GM19324 (cell line): Measurements from ENCODE around the gene CEP57L1.
"Not testable (repeated sequence)": the region's sequence is repeated elsewhere in the genome, so short reads cannot be mapped to it uniquely, and the experiment has no call there.

ENCODE experiments used
- ATAC-seq: cut with Tn5 transposase; IDR thresholded peaks from one replicate; pipeline ENCODE4 v1.9.1; 2021; ENCODE audit warnings: mild to moderate bottlenecking, moderate library complexity; ENCODE audit not compliant: unreplicated experiment, low FRiP score

The CEP57L1 gene

DNA sequence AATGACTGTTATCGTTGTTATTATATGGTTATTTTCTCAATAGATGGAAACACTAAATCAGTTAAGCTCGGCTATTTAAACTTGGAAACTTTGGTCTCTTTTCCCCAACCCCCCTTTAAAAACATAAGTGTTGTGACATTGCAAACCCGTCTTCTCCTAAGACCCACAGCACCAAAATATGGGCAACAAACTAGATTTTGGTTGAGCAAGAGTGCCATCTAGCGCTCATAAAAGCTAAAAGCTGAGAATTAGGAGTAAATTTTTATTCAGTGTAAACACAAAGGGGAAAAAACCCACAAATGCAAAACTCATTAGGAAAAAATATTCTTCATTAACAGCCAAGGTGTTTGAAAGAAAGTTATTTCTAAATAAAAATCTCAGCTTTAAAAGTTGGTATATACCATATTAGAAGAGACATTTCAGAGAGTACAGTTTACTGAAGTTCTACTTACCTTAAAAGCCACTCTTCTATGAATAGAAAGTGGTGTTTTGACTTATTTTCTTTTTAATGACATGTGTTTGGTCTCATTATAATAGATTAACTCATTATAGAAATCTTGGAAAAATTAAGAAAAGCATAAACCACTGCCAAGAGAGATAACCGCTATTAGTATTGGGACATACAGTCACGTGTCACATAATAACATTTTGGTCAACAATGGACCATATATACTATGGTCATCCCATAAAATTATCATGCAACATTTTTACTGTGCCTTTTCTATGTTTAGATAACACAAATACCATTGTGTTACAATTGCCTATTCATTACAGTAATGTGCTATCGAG, 21.8 kb upstream of the CEP57L1 start:
- no peak for ATAC-seq

DNA sequence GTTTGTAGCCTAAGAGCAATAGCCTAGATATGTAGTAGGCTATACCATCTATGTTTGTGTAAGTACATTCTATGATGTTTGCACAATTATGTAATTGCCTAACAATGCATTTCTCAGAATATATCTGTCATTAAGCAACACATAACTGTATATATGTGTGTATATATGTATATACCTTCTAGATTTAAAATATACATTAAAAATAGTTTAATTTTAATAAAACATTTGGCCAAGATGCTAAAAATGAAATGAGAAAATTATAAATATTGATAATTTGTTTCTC, 21.2 kb upstream of the CEP57L1 start:
- ATAC-seq: no peak

DNA sequence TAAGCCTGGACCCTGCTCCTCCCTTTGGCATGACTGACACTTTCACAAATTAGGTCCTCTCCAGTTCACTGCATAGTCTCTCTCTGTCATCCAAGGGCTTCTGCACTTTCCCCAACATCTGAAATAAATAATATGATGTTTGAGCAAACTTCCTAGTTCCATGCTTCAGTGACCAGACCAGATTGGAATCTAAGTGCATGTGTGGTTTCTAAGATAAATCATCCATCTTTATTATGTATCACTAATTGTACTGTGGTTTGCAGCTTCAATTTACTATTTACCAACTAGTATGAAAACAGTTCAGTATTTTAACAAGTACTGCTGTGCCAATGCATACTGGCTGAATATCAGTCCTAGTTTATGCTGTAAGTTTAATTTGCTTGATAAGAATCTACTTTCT, 19.4 kb upstream of the CEP57L1 start:
- no peak for ATAC-seq

GRCh38 chr6:109076377-109076776, 18.9 kb upstream of the CEP57L1 start:
- ATAC-seq: no peak

- ATAC-seq: no peak
These were observed 15.3 kb upstream of the CEP57L1 start for GRCh38 chr6:109079981-109080380.

DNA sequence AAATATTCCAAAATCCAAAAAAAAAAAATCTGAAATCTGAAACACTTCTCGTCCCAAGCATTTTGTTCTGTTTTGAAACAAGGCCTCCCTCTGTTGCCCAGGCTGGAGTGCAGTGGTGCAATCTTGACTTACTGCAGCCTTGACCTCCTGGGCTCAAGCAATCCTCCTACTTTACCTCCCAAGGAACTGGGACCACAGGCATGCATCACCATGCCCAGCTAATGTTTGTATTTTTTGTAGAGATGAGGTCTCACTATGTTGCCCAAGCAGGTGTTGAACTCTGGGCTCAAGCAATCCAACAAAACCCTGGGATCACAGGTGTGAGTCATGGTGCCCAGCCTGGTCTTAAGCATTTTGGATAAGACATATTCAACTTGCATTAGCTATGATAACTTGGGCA, 14.3 kb upstream of the CEP57L1 start:
- ATAC-seq: no peak

DNA sequence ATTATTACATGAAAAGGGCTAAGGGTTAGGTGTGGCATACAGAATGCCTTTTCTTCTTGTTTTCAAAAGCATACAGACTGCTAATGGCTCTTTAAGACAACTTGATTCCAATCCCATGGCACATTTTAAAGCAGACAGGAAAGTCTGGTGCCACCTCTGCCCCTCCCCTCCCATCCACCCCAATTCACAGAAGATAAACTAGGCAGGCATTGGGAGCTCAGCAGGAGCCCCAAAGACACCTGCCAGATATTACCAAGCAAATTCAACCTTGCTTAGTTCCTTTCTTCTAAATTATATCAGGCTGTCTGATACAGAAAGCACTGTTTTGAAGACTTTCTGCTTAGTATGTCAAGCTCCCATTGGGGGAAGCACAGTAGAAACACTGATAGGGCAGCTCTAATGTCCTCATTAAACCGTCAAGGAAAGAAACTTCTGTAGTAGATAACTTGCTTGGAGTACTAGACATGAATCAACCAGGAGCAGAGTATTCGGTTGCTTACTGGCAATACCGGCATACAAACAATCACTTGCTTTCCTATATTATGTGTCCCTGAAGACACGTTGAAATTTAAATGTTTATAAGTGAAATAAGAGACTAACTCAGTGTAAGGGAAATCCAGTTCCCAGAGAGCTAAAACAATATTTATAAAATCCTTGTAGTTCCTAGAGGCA, 13.7 kb upstream of the CEP57L1 start:
- ATAC-seq: no peak

GRCh38 chr6:109082188-109082577, 13.1 kb upstream of the CEP57L1 start:
- ATAC-seq: no peak

DNA sequence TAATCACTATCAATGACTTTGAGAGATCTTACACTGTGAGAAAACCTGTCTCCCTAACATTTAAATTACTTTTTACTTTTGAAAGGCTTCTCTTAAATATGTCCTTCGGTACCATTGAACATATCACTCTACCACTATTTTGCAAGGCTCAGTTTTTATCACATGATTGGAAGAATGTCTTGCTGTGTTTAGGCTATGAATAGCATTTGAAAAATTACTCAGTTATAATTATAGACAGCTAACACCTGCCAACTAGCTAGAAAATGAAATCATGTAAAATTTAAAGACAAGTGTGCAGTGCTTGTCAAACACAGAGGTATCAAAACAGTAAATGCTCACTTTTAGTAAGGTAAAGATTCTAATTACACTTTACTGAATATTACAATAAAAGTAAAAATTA, 11.7 kb upstream of the CEP57L1 start:
- ATAC-seq: no peak

DNA sequence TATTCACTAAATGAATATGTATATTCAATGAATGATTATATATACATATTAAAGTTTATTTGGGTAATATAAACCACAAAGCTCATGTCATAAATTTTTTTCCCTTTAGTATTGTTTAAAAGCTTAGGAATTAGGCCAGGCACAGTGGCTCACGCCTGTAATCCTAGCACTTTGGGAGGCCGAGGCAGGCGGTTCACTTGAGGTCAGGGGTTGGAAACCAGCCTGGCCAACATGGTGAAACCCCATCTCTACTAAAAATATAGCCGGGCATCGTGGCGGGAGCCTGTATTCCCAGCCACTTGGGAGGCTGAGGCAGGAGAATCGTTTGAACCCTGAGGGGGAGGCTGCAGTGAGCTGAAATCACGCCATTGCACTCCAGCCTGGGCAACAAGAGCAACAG, 11.2 kb upstream of the CEP57L1 start:
- ATAC-seq: not testable (repeated sequence)

DNA sequence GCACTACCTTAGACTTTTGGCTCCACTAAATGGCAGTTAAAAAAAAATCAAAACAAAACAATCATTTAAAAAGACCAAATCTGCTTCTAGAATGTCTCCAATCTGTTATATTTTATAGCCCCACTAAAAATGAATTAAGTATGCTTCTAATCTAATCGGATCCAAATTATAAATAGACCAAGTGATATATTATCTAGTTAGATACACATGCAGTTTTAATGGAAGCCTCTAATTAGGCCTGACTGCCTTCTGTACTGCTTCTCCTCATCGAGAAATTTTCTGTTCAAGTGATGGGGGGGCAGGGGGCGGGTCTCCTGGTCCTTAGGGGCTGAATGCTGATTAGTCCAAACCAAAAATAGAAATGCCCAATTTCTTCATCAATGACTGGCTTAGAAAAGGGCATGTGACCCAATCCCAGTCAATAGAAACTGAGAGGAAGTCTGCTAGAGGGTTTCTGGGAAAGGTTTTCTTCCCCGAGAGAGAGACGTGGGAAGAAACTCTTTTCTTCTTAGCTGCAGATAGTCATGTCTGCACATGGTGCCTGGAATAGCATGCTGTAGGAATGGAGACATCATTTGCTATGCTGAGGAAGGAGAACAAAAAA, 7.5 kb upstream of the CEP57L1 start:
- no peak for ATAC-seq

DNA sequence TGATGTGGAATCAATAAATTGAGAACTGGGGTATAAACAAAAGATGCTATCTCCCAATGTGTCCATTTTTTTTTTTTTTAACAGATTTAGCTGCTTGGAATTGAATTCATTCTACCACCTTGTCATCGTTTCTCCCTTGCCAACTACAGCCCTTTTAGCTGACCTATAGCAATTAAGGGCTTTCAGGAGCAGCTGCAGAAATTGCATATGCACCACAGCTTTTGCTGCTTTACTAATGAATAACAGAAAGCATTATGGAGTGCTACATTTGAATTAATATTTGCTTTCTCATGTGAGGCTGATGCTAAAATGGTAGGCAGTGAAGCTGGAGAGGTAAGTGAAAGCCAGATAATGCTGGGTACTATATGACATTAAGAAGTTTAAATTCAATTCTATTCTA, 6.3 kb upstream of the CEP57L1 start:
- no peak for ATAC-seq

DNA sequence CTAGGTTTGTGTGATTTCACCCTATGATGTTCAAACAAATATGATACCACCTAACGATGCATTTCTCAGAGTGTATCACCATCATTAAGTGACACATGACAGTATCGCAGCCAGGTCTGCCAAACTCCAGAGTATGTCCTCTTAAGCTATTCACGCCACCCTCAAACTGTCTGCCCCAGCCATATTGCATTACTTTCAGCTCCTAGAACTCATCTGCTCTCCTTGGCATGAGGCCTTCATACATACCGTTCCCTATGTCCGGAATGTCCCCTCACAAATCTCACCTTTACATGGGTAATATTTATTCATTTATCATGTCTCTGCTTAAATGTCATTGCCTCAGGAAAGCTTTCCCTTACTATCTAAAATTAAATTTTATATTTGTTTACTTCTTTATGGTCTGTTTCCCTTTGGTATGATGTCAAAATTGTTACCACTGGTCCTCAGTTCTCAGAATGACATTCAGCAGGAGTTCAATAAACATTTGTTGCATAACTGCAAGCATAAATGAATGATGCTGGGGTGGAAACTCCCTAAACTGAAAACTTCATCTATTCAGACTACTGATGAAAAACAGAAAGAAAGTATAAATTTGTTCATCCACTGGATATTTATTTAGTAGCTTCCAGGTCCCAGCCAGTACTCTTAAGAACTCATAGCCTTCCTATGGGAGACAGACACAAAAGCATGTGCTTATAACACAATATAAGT, 3.8 kb upstream of the CEP57L1 start:
- no peak for ATAC-seq

DNA sequence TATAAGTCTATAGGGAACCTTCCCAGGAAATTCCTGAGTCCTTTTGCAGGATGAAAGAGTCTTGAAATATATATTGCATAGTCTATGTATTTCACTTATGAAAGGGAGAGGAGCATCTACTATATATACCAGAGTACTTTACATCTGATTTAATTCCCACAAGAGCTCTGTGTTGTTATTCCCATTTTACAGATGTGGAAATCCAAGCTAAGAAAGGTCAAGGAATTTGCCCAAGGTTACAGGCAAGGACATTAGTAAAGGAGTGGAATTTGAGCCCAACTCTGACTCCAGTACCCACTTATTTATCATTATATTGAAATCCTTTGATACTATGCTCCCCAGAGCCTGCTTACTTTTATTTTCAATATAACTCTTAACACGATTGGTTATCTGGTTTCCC, 3.2 kb upstream of the CEP57L1 start:
- no peak for ATAC-seq

DNA sequence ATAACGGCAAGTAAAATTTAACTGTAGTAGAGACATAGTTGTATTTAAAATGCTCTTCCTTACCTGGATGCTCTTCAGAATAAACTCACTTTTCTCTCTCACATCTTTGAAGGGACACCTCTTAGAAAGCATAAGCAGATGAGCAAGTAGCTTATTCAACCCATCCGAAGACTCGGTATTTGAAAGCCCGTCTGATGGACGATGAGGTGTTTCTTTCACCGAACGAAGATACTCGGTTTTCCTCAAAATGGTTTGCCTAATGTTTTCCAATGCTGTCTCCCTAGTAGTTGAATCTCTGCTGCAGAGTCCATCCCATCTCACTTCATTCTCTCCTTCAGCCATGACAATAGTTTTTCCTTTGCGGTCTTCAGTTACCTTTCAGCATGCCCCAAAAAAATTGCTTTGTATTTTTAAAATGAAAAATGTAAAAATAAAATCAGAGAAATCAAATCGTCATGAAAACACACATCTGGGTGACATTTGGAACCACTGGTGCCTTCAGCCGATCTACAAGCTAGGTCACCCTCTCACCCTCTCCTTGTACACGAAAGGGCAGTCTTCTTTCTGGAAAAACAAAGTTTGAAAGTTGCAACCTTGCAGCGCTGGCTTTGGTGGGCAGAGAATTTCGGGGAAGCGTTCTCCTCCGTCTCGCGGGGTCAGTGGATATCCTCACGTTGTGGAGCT, 1.4 kb upstream of the CEP57L1 start:
- ATAC-seq: no peak

DNA sequence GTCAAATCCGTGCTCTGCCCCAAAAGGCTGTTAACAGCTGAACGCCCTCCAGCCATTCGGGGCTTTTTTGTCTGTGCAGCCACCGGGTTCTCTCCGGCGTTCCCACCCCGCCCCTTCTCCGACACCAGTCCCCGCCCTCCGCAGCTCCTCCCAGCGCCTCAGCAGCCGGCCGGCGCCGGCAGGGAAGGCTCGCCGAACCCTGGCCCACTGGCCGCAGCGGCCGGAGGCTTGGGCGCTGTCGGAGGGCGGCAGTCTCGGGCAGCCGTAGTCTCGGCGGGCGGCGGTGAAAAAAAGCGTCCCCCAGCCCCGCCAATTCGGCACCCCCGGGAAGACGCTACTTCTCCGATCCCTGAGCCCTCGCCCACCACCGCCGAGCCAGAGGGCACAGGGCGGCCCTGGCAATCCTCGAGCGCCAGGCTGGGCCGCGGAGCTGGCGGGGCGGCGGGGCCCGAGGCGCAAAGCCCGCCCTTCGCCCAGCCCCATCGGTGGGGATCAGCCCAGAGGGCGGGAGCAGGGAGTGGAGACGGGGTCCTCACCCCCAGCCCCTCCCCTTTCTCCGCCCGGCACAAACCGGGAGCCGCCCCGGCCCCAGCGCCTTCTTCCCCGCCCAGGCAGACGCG, 781 bp upstream of the CEP57L1 start, which contains the start of gene SESN1:
SESN1 (minus strand) TSS at position 431 of the 620 bp plus-strand sequence. CDS start 773 bp downstream, outside the sequence.
- peak; percentile 72 for ATAC-seq

DNA sequence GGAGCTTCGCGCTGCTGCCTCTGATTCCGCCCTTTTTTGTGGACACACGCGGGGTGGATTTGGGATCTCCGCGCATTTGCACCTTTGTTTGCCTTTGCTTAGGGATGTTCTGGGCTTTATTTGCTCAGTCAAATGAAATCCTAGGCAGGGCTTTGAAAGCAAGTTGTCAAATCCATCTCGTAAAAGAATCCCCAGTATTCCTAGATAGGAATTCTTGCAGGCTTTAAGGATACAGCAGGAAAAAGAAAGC, 453 bp downstream of the CEP57L1 start:
- ATAC-seq: no peak

- no peak for ATAC-seq
These were observed 901 bp downstream of the CEP57L1 start for GRCh38 chr6:109096208-109096607.

GRCh38 chr6:109097661-109098060, 2.4 kb downstream of the CEP57L1 start:
- no peak for ATAC-seq

DNA sequence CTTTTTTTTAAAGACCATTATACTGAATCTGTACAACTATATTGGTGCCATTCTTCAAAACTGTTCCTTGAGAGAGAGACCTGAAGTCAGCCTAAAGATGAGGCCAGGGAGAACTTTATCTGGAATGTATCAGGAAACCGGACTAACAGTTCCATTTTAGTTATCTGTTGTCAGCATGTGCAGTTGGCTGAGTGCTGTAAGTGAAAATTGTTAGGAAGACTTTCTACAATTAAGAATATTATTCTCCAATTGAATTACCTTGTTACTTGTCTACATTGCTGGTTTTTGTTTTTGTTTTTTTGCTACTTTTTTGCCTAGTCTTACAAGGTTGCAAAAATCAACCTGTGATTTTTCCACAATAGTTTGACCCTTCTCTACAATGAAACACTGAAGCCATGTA, 7.5 kb downstream of the CEP57L1 start:
- ATAC-seq: no peak

- no peak for ATAC-seq
These were observed 8.6 kb downstream of the CEP57L1 start for GRCh38 chr6:109103942-109104341.
